ENCODE data around the gene PLAGL1. TPM values are rescaled to one million over a fixed set of nuclear protein-coding genes. Genes with fewer than 3 reads are reported as not detected.

The PLAGL1 gene
- polyA plus RNA-seq, 12 donors = 228 to 470 (median 298) TPM

Other genes starting within 250 kb of the PLAGL1 start
- gene LTV1, start 164.9 kb downstream of the PLAGL1 start, polyA plus RNA-seq (ENCODE audit: insufficient read length in 12 of 12) = 10 to 100 TPM in 11 of 12 donors, not detected in 1; 32.5 to 57.7 (median 47.7) TPM
- gene ZC2HC1B, start 143.8 kb downstream of the PLAGL1 start, polyA plus RNA-seq (ENCODE audit: insufficient read length in 12 of 12) = under 1 TPM in 2 of 12 donors, not detected in 10; 0.38 to 0.83 TPM
- gene SF3B5, start 87.3 kb upstream of the PLAGL1 start, polyA plus RNA-seq (ENCODE audit: insufficient read length in 12 of 12) = 10 to 100 TPM in 11 of 12 donors, not detected in 1; 82.1 to 98.7 (median 93.5) TPM
- gene STX11, start 142.3 kb upstream of the PLAGL1 start, polyA plus RNA-seq (ENCODE audit: insufficient read length in 12 of 12) = 1 to 10 TPM in 10 of 12 donors, under 1 TPM in 1, not detected in 1; 0.94 to 5.6 (median 2.4) TPM

All from muscle of arm (tissue), 12 donors.